ENCODE measurements around the gene OXGR1.
"Not testable (repeated sequence)": the region's sequence is repeated elsewhere in the genome, so short reads cannot be mapped to it uniquely, and the experiment has no call there.

The OXGR1 gene

DNA sequence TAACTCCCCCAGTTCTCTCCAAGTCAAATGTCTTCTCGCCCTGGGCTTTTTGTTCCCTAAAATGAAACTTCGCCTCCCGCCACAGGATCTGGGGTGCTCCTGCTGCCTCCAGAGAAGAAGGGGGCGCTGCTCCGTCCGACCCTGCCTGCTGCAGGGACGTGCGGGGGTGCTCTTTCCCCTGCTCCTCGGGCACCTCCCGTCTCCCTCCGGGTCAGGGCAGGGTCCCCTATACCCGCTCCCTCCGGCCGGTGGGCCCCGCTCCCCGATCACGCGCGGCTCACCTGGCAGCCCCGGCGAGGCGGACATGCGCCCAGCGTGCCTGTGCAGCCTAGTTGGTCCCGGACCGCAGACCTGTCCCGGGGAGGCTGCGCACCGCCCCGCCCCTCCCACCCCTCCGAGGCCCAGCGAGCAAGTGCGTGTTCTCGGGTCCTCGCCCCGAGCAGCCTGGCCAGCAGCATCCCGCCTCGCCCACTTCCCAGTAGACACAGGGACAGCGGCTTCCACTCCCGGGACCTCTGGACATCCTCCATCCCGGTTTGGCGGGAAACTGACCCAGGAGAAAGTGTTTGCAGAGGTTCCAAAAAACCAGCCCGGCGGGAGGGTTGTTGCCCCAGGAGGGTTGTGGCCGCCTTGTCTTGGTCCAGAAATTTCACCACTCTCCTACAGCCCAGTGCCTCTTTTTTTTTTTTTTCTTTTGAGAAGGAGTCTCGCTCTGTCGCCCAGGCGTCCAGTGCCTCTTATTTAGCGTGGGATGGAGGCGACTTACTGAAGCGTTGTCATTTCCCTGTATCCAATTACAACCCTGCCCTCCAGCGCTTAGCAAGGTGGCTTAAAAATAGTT, at the start of gene OXGR1:
TSS of gene OXGR1 (minus strand) at position 460 of the 841 bp plus-strand sequence. CDS start 6,717 bp downstream, outside the sequence.
- no peak for DNase-seq (ENCODE audit: low read depth in 2 of 2)

DNA sequence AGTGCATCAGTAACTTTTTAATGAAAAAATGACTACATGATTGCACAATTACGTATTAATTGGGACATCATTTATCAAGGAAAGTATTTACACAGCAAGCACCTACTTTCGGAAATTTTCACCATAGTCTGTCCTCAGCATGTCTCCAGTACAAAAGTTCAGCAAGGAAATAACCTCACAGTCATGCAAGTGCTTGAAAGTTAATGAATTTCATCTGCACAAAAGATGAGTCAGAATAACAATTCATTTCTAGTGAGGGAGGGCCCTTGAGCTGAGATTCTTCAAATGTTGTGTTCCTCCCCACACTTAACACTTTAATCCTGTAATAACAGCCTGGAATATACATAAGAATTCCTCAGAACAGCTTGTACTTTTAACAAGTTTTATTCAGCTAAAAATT, 49.0 kb upstream of the OXGR1 start:
- no peak for DNase-seq (ENCODE audit: low read depth in 2 of 2)

DNA sequence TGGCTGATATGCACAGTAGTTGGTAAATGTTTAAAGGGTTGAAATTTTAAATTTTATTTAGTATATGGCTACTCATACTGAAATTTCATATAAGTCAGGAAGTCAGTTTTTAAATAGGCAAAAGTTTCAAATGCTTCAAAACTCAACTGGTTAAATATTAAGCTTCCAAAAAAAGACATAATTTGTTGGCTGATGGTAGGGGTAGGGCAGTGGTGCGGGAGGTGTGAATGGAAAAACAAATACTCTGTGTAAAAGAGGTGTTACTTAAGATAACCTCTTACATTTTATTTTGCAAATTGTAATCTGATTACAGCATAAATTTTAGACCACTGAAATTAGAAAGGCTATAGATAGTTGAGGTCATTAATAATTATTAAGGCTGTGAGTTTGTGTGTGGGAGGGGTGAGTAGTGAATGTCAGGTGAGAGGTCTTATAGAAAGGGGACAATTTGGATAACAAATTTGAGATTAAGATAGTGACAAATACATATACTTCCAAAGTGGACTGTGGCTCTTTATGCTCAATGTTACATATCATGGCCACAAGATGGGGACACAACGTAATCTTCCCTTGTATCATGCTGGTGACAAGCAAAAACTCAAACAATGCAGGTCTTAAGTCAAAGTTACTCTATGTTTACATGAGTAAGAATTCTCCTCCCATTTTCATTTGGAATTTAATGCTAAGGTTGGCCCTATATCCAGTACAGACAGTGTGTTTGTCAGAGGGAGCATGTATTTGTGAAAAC, 36.6 kb upstream of the OXGR1 start:
- DNase-seq (ENCODE audit: low read depth in 2 of 2) = no peak

GRCh38 chr13:97028441-97029299, 34.4 kb upstream of the OXGR1 start:
- DNase-seq (ENCODE audit: low read depth in 2 of 2) = peak in 1 of 2 donors; percentile 11

- no peak for DNase-seq (ENCODE audit: low read depth in 2 of 2)
These were observed 32.9 kb upstream of the OXGR1 start for GRCh38 chr13:97027162-97027554.

GRCh38 chr13:97026531-97027161, 32.4 kb upstream of the OXGR1 start:
- no peak for DNase-seq (ENCODE audit: low read depth in 2 of 2)

DNA sequence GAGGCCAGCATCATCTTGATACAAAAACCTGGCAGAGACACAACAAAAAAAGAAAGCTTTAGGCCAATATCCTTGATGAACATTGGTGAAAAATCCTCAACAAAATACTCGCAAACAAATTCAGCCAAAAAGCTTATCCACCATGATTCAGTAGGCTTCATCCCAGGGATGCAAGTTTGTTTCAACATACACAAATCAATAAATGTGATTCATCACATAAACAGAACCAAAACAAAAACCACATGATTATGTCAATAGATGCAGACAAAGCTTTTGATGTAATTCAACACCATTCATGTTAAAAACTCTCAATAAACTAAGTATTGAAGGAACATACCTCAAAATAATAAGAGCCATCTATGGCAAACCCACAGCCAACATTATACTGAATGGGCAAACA, 29.5 kb upstream of the OXGR1 start:
- DNase-seq (ENCODE audit: low read depth in 2 of 2) = not testable (repeated sequence)

DNA sequence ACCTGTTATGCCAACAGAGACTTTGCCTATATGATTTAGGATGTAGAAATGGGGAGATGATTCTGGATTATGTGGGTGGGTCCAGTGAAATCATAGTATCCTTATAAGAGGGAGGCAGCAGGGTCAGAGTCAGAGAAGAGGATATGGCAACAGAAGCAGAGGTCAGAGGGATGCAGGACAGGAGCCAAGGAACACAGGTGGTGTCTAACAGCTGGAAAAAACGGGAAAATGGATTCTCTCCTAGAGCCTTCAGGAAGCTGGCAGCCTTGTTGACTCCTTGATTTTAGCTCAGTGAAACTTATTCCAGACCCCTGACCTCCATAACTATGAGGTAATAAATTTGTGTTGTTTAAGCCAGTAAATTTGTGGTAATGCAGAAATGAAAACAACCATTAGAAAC, 28.8 kb upstream of the OXGR1 start:
- no peak for DNase-seq (ENCODE audit: low read depth in 2 of 2)

GRCh38 chr13:97021241-97021640, 27.0 kb upstream of the OXGR1 start:
- DNase-seq (ENCODE audit: low read depth in 2 of 2) = no peak

- no peak for DNase-seq (ENCODE audit: low read depth in 2 of 2)
These were observed 26.5 kb upstream of the OXGR1 start for GRCh38 chr13:97020689-97021240.

DNA sequence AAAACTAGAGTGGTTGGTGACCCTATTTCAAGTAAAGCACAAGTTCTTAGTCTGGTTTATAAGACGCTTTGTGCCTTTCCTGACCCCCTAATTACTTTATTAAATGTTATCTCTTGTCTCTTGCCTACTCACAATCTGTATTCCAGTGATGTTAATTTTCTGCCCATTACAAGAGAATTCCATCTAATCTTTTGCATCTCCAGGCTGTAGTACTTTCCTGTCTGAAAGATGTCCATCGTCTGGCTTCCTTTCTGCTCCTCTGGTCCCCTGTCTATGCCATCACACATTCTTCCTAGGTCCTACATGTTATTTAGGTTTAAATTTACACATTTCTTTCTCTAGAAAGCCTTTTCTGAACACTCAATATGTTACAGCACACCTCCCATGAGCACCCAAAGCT, 25.9 kb upstream of the OXGR1 start:
- DNase-seq (ENCODE audit: low read depth in 2 of 2) = no peak

DNA sequence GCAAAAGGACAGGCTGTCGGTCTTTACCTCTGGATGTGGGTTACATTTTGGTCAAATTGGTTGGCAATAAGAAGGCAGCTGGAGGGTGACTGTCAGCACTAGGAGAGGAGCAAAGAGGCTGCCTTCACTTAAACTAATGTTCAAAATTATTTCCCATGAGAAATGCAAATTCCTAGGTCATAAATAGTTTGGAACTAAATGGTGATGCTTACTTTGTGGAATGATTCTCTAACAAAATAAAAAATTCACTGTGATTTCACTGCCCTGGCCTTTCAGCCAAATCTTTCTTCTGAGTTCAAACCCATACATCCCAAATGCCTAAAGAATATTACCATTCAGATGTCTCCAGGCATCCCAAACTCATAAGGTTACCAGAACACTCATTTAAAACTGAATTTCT, 25.0 kb upstream of the OXGR1 start:
- no peak for DNase-seq (ENCODE audit: low read depth in 2 of 2)

DNA sequence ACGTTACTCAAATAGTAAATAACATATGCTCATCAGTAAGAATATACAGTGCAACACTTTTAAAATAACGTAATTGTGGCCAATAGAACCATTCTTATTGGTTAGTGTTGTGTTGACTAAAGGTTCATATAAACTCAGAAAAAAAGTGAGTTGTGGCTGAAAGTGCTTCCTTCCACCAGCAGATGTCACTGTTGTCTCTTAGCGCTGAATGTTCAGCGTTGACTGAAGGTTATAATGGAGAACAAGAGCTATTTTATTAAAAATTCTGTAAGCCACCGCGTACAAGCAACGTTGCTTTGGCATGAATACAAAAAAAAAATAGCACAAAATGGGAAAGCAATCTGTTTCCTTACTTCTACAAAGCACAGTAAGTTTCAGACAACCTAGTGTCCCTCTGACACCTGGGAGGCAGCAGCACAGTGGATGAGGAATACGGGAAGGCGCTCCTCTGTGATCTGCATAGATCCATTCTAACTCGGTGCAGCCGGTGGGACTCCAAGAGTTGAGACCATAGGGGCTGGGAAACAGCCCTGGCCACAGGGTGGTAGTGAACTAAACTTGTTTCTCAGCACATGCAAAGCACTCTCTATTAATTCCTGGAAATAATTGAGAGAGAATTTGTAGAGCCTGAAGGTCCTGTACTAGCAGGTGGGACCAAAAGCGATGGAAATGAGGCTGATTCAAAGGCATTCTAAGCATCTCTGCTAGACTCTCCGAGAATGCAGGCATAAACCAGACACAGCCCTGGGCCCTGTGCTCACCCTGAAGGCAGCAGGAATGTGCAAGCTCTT, 23.9 kb upstream of the OXGR1 start:
- peak in 1 of 2 donors; percentile 2 for DNase-seq (ENCODE audit: low read depth in 2 of 2)

DNA sequence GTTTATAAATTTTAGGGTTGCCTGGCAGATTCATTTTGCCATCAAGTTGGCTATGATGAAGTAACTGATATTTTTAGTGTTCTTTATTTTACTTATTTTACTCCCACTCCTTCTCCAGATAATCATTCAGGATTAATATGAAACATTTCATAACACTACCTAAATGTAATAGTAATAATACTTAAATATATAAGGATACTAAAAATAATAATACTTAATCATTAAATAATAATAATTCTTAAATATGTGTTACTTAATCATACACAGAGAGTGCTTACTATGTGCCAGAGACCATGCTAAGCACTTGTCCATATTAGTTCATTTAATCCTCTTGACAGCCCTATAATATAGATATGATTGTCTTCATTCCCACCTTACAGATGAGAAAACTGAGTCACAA, 23.0 kb upstream of the OXGR1 start:
- no peak for DNase-seq (ENCODE audit: low read depth in 2 of 2)

- no peak for DNase-seq (ENCODE audit: low read depth in 2 of 2)
These were observed 21.5 kb upstream of the OXGR1 start for GRCh38 chr13:97015661-97016350.

DNA sequence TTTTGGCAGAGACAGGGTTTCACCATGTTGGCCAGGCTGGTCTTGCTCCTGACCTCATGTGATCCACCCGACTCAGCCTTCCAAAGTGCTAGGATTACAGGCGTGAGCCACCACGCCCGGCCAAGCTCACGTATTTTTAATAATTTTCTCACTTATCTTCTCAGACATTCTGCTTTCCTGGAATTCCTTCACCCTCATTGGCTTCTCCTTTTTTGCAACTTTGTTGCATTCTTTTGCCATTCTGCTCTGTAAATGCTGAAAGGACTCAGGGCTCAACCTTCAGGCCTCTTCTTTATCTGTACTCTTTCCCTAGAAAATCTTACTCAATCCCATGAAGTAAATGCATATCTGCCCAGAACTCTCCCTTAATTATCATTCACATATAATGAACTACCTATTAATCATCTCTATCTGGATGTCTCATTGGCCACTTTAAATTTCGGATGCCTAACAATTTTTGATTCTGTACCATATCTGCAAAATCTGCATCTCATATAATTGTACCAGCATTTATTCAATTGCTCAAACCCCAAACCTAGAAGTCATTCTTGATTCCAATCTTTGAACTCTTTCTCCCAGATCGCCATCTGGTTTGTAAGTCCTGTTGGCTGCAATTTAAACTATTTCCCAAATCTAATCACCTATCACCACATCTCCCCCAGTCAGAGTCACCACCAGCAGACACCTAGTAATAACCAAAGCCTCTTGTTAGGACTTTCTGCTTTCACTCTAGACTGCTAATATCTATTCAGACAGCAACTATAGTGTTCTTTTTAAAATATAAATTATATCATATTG, 18.2 kb upstream of the OXGR1 start:
- no peak for DNase-seq (ENCODE audit: low read depth in 2 of 2)

DNA sequence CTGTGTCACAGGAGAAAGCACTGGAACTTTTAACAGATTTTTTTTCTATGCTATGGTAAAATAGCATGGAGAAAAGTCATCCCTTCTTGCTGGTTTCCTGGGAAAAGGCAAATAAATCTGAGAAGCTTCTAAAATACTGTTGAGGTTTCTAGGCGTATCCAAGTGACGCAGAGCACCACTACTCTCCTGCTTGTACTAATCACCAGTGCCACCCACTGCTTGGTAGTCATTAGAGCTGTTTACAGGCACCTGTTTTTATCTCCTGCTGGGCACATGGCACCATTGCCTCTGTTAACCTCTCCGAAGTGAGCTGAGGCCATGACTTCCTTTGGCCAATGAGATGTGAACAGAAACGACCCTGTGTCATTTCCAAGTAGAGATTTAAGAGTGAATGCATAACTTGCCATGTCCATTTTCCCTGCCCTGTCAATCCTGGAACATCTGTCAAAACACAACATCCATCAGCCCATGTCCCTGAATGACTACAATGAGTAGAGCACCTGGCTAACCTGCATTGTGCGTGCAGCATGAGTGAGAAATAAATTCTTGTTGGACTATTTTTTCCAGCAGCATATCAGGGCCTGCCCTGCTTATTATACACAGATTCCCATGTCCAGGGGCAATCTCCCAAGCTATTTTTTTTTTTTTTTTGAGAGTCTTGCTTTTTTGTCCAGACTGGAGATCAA, 17.3 kb upstream of the OXGR1 start:
- no peak for DNase-seq (ENCODE audit: low read depth in 2 of 2)

GRCh38 chr13:97008643-97009042, 14.4 kb upstream of the OXGR1 start:
- DNase-seq (ENCODE audit: low read depth in 2 of 2) = no peak
